ENCODE measurements around the gene PRKCB.

Gene PRKCB

GRCh38 chr16:23953476-23953875, 117.7 kb downstream of the PRKCB start:
- Mint-ChIP-seq H3K4me3 (no peak overlapping the region), H3K27ac (no peak overlapping the region)
- no peak for DNase-seq (ENCODE audit: low spot score)

GRCh38 chr16:23955088-23955487, 119.3 kb downstream of the PRKCB start:
- DNase-seq (ENCODE audit: low spot score), result no peak
- Mint-ChIP-seq H3K4me3 (no peak overlapping the region), H3K4me1 (ENCODE audit: low read depth) (peaks cover 50% of the 10 kb centered on the region), H3K36me3 (ENCODE audit: low read depth) (peaks cover 7% of the 10 kb centered on the region), H3K27ac (no peak overlapping the region), H3K9me3 (no peaks in the 10 kb centered on the region), H3K27me3 (ENCODE audit: low read depth) (no peaks in the 10 kb centered on the region)

More at GRCh38 chr16:23953476-23953875, 117.7 kb downstream of the PRKCB start:
- Mint-ChIP-seq H3K27me3 (ENCODE audit: low read depth) (no peaks in the 10 kb centered on the region), H3K4me1 (ENCODE audit: low read depth) (peaks cover 51% of the 10 kb centered on the region), H3K36me3 (ENCODE audit: low read depth) (peaks cover 7% of the 10 kb centered on the region), H3K9me3 (no peaks in the 10 kb centered on the region)

DNA sequence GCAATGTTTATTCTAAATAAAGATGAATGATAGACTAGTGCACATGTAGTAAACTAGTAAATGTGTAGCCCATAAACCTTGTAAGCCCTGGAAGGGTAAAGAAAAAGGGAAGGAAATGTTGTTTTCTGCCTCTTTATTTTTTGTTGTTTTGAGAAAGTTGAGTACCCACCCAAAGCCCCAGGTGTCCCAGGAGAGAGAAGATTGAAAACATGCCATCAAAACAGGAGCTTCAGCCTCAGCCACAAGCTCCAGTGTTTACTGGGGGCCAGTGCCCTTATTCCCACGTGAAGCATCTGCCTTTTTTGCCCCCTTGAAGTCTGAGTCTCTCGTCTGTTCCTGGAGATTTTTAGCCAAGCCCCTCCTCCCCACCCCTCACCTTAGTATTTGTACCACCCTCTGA, 121.5 kb downstream of the PRKCB start:
- H3K4me3 Mint-ChIP-seq, result no peak overlapping the region
- H3K27ac Mint-ChIP-seq, result no peak overlapping the region
- peaks cover 41% of the 10 kb centered on the region for H3K4me1 Mint-ChIP-seq (ENCODE audit: low read depth)
- H3K9me3 Mint-ChIP-seq, result no peaks in the 10 kb centered on the region
- peaks cover 3% of the 10 kb centered on the region for H3K36me3 Mint-ChIP-seq (ENCODE audit: low read depth)
- no peaks in the 10 kb centered on the region for H3K27me3 Mint-ChIP-seq (ENCODE audit: low read depth)
- no peak for DNase-seq (ENCODE audit: low spot score)

DNA sequence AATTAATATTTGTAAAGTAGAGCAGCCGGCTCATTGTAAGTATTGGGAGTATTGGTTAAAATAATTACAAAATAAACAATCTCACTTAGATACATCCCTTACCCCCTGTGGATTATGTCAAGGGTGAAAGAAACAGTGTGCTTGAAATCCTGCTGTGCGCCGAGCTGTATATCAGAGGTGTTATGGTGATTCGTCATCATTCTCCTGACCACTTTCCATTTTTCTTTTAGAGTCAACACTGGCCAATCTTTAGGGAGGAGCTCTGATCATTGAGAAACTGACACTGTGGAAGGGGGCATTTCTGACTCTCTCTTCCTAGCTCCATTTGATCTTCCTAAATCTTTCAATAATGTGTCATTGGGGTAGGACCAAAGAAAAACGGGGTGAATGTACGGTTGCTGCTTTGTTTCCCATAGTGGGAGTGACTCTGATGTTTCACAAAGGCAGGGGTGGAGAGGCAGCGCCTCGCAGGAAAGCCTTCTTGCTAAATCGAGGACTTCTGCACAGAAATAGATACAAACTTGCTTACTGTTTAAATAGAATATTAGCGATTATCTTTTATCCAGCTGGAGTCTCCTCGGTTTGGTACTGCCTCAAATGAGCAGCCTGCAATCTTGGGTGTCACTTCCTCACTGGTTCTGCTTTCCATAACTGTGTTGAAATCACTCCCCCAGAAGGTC, 123.4 kb downstream of the PRKCB start:
- peaks cover 28% of the 10 kb centered on the region for H3K4me1 Mint-ChIP-seq (ENCODE audit: low read depth)
- H3K27me3 Mint-ChIP-seq (ENCODE audit: low read depth), result no peaks in the 10 kb centered on the region
- H3K4me3 Mint-ChIP-seq, result peak overlapping the region; percentile 20
- no peak overlapping the region for H3K27ac Mint-ChIP-seq
- no peak for DNase-seq (ENCODE audit: low spot score)
- H3K9me3 Mint-ChIP-seq, result no peaks in the 10 kb centered on the region
- H3K36me3 Mint-ChIP-seq (ENCODE audit: low read depth), result peaks cover 8% of the 10 kb centered on the region

- no peak overlapping the region for H3K27ac Mint-ChIP-seq
- no peak for DNase-seq (ENCODE audit: low spot score)
These were observed 123.9 kb downstream of the PRKCB start for GRCh38 chr16:23959752-23960072.

DNA sequence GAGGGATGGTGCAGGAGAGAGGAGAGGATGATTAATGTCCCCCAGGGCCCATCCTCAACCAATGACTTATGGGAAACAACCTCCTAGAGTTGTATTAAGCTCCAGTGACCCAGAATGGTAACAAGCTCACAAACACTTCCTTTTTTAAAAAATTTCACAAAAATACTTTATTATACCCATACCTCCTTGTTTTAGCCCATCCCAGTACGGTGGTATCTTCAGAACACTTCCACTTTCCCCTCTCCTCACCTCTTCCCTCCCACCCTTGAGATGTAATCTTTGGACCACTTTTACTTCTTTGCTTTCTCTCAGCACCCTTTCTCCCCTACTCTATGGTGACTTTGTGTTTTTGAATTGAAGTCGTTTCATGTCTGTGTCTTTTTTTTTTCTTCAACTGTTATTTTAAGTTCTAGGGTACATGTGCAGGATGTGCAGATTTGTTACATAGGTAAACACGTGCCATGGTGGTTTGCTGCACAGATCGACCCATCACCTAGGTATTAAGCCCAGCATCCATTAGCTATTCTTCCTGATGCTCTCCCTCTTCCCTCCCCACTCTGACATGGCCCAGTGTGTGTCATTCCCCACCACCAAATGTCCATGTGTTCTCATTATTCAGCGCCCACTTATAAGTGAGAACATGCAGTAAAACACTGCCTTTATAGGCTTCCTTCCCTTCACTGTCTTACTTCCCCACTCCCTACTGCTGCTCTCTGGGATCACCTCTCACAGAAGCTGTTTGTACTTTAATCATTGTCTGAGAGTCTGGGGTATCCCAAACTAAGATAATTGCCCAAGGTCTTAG, 124.5 kb downstream of the PRKCB start:
- no peak for DNase-seq (ENCODE audit: low spot score)
- H3K27ac Mint-ChIP-seq, result peak overlapping the region; percentile 17
- H3K4me3 Mint-ChIP-seq, result peak overlapping the region; percentile 4
- H3K9me3 Mint-ChIP-seq, result no peaks in the 10 kb centered on the region
- H3K36me3 Mint-ChIP-seq (ENCODE audit: low read depth), result peaks cover 10% of the 10 kb centered on the region
- no peaks in the 10 kb centered on the region for H3K27me3 Mint-ChIP-seq (ENCODE audit: low read depth)
- peaks cover 28% of the 10 kb centered on the region for H3K4me1 Mint-ChIP-seq (ENCODE audit: low read depth)

More at GRCh38 chr16:23959752-23960072, 123.9 kb downstream of the PRKCB start:
- Mint-ChIP-seq H3K27me3 (ENCODE audit: low read depth) (no peaks in the 10 kb centered on the region), H3K4me3 (peak overlapping the region; percentile 20), H3K36me3 (ENCODE audit: low read depth) (peaks cover 8% of the 10 kb centered on the region), H3K4me1 (ENCODE audit: low read depth) (peaks cover 28% of the 10 kb centered on the region), H3K9me3 (no peaks in the 10 kb centered on the region)

DNA sequence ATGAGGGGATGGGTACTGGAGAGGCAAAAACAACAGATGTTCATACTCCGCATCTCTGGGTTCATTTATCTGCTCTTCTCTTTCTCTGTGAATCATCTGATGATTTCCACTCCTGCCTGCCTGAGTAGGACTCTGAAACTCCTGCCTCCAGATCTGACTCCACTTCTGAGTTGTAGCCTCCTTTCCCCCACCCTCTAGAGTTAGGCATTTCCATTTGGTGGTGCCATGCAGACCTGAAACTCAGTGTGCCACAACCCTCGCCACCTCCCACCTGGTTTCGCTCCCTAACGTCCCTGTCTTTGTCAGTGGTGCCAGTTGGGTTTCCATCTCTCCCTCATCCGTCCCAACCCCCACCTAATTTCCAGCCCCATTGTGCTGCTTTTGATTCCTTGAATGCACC, 126.2 kb downstream of the PRKCB start:
- Mint-ChIP-seq H3K4me3 (no peak overlapping the region), H3K27me3 (ENCODE audit: low read depth) (no peaks in the 10 kb centered on the region), H3K36me3 (ENCODE audit: low read depth) (peaks cover 15% of the 10 kb centered on the region), H3K4me1 (ENCODE audit: low read depth) (peaks cover 34% of the 10 kb centered on the region), H3K9me3 (no peaks in the 10 kb centered on the region), H3K27ac (no peak overlapping the region)
- DNase-seq (ENCODE audit: low spot score), result peak; percentile 75

GRCh38 chr16:23964136-23964535, 128.4 kb downstream of the PRKCB start:
- peaks cover 19% of the 10 kb centered on the region for H3K36me3 Mint-ChIP-seq (ENCODE audit: low read depth)
- H3K27me3 Mint-ChIP-seq (ENCODE audit: low read depth), result no peaks in the 10 kb centered on the region
- no peak overlapping the region for H3K27ac Mint-ChIP-seq
- no peaks in the 10 kb centered on the region for H3K9me3 Mint-ChIP-seq
- DNase-seq (ENCODE audit: low spot score), result no peak
- H3K4me1 Mint-ChIP-seq (ENCODE audit: low read depth), result peaks cover 30% of the 10 kb centered on the region
- no peak overlapping the region for H3K4me3 Mint-ChIP-seq

GRCh38 chr16:23965137-23965733, 129.5 kb downstream of the PRKCB start:
- Mint-ChIP-seq H3K4me1 (ENCODE audit: low read depth) (peaks cover 21% of the 10 kb centered on the region), H3K9me3 (no peaks in the 10 kb centered on the region)

DNA sequence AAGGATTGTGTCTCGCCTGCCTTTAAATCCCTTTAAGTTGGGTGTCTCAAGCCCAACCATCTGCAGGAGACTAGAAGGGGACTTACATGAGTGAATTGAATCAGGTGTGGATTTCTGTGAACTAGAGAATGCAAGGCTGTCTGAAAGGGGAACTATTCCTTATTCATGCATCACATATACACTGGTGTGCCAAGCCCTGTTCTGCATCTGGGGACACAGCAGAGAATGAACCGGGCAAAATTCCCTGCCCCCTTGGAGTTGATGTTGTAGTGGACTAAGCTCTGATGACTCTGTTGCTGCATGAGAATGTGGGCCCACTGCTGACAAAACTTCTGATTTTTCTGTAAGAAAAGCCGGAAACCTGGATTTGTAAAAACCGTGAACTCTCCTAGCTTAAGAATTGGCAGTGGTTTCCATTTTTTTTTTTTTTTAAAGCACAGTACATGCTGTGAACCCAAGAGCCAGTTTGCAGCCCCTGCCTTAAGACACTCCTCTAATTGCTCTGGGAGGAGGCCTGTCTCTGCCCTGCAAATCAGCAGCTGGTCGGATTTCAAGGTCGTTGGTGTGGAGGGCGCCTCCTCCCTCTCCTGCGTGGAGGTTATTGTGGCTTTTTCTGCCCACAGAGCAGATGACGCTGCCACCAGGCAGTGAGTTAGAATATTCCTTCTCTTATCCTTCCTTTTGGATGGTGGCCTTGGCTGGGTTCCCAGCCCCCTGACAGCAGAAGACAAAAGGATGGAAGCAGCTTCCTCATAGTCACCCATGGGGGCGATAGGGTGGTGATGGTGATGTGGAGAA, 131.0 kb downstream of the PRKCB start:
- H3K36me3 Mint-ChIP-seq (ENCODE audit: low read depth), result peaks cover 19% of the 10 kb centered on the region
- H3K4me3 Mint-ChIP-seq, result no peak overlapping the region
- H3K4me1 Mint-ChIP-seq (ENCODE audit: low read depth), result peaks cover 11% of the 10 kb centered on the region
- H3K9me3 Mint-ChIP-seq, result no peaks in the 10 kb centered on the region
- no peak for DNase-seq (ENCODE audit: low spot score)
- H3K27ac Mint-ChIP-seq, result no peak overlapping the region
- no peaks in the 10 kb centered on the region for H3K27me3 Mint-ChIP-seq (ENCODE audit: low read depth)

More at GRCh38 chr16:23965137-23965733, 129.5 kb downstream of the PRKCB start:
- H3K27ac Mint-ChIP-seq, result no peak overlapping the region
- peaks cover 19% of the 10 kb centered on the region for H3K36me3 Mint-ChIP-seq (ENCODE audit: low read depth)
- DNase-seq (ENCODE audit: low spot score), result no peak
- no peak overlapping the region for H3K4me3 Mint-ChIP-seq
- no peaks in the 10 kb centered on the region for H3K27me3 Mint-ChIP-seq (ENCODE audit: low read depth)

GRCh38 chr16:23967775-23968174, 132.0 kb downstream of the PRKCB start:
- H3K36me3 Mint-ChIP-seq (ENCODE audit: low read depth), result peaks cover 17% of the 10 kb centered on the region
- no peak overlapping the region for H3K4me3 Mint-ChIP-seq
- H3K27me3 Mint-ChIP-seq (ENCODE audit: low read depth), result no peaks in the 10 kb centered on the region
- H3K4me1 Mint-ChIP-seq (ENCODE audit: low read depth), result peaks cover 11% of the 10 kb centered on the region
- H3K9me3 Mint-ChIP-seq, result no peaks in the 10 kb centered on the region
- no peak for DNase-seq (ENCODE audit: low spot score)
- H3K27ac Mint-ChIP-seq, result no peak overlapping the region

GRCh38 chr16:23968176-23968575, 132.4 kb downstream of the PRKCB start:
- Mint-ChIP-seq H3K4me1 (ENCODE audit: low read depth) (peaks cover 11% of the 10 kb centered on the region), H3K9me3 (no peaks in the 10 kb centered on the region), H3K27ac (no peak overlapping the region), H3K4me3 (no peak overlapping the region), H3K27me3 (ENCODE audit: low read depth) (no peaks in the 10 kb centered on the region), H3K36me3 (ENCODE audit: low read depth) (peaks cover 15% of the 10 kb centered on the region)
- no peak for DNase-seq (ENCODE audit: low spot score)

DNA sequence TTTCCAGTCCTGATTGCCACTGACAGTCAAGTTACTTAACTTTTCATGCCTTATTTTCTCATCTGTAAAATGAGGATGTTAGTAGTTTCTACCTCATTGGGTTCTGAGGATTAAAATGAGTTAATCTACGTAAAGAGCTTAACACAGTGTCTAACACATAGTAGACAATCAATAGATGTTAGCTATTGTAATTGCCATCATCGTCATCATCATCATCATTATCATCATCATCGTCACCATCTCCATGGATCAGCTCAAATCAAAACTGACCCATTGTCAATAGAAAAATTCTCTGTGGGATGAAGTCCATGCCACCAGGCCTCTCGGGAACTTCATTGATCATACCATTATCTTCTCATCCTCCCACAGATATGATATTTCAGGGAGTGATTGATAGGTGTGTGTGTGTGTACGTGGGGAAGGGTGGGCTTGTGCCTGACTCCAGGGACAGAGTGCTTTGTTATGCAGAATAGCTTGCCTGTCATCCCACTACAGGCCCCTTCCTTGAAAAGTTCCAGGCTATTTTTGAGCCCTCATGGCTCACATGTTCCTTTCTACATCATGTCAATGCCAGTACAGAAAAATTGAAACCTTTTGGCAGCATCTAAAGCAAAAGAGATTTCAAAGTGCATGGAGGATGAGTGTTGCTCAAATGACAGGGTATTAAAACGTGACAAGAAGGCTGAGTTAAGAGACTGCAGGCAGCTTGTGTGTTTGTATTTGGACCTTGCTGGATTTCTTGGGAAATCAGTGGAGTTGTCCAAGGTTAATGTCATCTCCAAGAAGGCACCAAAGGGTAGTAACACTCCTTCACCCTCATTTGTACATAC, 133.9 kb downstream of the PRKCB start:
- Mint-ChIP-seq H3K36me3 (ENCODE audit: low read depth) (peaks cover 10% of the 10 kb centered on the region), H3K9me3 (no peaks in the 10 kb centered on the region), H3K4me1 (ENCODE audit: low read depth) (peaks cover 17% of the 10 kb centered on the region), H3K27ac (no peak overlapping the region), H3K27me3 (ENCODE audit: low read depth) (no peaks in the 10 kb centered on the region), H3K4me3 (no peak overlapping the region)
- DNase-seq (ENCODE audit: low spot score), result no peak
